HG02610 (cell line): ENCODE measurements around the gene CIRBP.

Source experiments
- ATAC-seq: cut with Tn5 transposase; IDR thresholded peaks from one replicate; pipeline ENCODE4 v1.9.1; 2021; ENCODE audit warnings: mild to moderate bottlenecking, moderate library complexity; ENCODE audit not compliant: unreplicated experiment

CIRBP gene

DNA sequence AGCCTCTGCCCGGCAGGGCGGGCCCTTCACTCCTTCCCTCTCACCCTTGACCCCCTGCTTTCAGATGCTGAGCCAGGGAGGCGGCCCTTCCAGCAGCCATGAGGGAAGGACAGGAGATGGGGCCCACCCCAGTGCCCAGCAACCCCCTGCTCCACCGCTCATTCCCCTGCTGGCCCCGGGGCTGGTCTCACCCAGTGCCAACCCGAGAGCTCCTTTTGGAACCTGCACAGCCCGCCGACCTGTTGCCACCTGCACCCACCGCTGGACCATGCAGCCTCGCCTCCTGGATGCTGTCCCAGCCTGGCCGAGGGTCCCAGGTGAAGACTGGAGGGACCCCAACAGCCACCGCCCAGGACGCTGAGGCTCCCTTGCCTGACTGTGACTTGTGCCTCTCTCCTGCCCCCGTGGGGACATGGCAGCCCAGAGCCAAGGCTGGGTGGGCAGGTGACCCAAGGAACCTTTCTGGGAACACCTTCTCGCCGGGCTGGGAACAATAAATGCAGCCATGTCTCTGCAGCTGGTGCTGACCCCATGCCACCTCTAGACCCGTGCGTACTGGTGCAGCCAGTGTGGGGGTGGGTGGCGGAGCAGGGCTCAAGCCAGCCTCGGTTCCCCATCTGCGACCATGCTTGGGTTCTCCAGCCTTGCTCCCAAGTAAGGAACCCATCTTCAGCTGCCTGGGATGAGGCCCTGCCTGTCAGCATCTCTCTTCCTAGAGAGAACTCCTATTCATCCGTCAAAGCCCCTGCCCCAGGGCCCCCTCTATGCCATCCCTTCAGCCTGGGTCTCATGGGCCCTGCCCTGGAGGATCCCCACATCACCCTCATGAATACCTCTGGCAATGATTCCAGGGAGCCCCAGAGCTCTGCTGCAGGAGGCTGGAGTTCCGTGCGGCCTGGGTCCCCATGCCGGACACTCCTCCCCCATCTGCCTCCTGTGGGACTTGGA lies 9.9 kb downstream of the CIRBP start:
- ATAC-seq, result no peak

DNA sequence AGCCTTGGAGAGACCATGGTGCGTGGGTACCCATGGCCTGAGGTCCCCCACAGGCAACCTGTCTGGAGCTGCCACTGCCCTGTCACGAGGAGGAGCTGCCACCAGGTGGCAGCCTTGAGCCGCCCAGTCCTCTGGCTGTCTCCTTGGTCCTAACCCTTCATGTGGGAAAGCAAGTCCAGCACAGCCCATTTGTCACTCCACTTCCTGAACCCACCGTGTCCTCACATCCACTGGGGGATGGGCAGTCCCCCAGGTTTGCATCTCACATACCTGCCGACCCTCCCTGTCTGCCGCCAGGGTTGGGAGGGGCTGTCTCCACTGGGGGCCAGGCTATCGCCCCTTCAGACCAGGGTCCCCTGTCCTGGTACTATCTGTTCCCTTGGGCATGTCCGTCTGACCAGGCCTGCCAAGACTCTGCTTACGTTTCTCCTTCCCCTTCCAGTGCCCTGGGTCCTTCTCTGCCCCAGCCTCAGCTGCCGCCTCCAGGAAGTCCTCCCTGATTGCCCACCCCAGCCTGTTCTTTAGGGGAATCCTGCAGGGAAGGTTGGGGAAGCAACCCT lies 10.7 kb downstream of the CIRBP start:
- ATAC-seq, result no peak

DNA sequence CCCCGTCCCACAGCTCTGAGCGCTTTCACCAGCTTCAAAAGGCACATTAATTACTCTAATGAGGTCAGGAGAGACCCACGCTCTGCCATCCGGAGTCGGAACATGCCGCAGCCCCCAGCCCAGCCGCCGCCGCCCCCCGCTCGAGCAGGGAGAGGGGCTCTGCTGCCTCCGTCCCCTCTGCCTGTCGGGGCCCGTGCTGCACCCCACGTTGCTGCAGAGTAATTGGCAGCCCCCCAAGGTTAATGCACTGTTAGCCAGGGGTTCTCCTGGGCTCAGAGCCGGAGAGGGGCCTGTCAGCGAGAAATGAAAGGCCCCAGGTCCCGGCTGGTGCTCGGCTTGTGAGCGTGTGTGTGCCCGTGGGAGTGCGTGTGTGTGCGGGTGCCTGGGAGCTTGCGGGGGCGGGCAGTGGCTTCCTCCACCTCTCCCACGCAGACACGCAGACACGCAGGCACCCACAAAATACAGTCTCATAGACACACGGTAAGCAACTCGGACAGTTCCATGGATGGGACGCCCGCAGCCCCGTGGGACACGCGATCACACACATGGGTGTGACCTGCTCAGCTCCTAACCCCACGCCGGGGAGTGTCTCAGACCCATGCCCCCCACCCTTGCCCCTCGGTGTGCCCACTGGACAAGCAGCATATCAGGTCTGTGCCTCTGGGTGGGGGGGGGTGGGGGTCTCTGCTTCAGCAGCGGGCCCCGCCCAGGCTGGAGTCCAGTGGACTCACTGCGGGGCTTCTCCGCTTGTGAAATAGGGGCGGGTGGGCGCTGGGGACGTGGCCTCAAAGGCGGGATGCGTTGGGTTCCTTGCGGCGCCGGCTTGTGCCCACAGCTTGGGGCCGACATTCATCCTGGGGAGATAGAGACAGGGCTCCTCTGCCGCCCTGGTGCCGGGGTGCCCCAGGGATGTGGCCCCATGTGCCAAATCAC lies 11.8 kb downstream of the CIRBP start:
- ATAC-seq, result no peak

DNA sequence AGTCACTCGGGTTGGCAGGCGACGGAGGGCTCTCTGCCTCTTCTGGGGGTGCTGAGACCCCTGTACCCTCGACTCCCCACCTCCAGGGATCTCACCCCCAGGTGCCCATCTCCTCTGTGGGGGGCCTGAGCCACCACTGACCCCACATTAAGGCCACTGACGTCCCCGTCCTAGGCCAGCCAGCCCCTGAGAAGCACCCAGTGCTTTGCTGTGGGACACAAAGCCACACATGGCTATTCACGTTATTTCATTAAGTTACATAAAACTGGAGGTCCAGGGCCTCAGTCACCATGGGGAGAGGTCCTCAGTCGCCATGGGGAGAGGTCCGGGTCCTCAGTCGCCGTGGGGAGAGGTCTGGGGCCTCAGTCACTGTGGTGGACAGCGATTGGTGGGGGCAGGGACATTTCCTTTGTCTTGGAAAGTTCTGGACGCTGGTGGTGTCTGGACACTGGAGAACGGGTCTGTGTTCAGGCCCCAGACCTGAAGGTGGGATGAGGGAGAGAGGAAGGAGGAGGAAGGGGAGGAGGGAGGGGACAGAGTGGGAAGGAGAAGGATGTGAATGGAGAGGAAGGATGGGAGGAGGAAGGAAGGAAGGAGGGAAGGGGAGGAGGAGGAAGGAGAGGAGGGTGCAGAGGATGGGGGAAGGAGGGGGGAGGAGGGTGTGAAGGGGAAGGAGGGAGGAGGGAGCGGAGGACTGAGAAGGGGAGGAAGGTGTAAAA lies 12.6 kb downstream of the CIRBP start:
- ATAC-seq, result no peak

DNA sequence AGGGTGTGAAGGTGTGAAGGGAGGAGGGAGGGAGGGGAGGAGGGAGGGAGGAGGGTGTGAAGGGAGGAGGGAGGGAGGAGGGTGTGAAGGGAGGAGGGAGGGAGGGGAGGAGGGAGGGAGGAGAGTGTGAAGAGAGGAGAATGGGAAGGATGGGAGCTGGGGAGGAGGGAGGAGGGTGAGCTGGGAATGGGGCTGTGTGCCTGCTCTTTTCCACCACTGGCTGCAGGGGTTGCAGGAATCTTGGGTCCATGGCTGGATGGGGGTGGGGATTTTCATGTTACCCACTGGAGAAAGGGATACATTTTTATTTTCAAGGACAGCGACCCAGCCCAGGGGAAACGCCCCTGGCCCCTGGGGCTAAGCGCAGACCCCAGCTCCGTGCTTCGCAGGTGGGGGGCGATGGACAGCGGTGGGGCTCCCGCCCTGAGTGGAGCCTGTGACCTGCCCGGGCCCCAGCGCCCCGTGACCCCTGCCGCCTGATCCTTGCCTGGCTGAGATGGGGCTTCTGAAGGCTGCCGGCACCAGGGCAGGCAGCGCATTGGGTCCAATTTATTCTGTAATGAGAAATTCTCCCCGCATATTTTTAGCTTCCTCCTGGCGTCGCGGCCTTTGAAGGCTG lies 13.6 kb downstream of the CIRBP start:
- no peak for ATAC-seq

DNA sequence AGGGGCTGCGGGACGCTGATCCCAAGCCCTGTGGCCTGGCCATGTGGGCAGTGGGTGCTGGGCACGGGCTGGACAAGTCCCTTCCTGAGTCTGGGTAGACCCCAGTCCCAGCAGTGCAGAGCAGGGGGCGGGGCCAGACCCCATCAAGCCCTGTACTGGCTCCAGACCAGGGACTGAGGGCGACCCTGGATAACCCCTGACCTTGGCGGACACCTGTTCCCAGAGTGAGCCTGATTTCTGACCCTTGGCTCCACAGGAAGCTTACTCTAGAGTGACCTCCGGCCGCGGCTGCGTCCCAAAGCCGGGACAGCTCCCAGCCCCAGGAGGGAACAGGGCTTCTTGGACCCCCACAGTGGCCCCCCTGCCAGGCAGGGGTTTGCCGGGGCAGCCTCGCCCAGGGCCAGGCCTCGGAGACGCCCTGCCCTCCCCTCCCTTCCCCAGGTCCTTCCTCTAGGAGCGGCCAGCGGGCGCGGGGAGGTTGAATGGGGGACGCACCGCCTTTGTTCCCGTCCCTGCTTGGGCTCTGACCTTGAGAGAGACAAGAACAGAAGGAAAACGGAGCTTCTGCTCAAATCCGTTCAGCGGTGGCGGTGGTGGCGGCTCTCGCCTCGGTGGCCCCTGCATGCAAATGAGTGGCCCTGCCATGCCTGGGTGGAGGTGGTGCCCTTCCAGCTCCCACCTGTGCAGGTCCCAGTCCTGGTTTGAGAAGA lies 14.2 kb downstream of the CIRBP start:
- no peak for ATAC-seq

DNA sequence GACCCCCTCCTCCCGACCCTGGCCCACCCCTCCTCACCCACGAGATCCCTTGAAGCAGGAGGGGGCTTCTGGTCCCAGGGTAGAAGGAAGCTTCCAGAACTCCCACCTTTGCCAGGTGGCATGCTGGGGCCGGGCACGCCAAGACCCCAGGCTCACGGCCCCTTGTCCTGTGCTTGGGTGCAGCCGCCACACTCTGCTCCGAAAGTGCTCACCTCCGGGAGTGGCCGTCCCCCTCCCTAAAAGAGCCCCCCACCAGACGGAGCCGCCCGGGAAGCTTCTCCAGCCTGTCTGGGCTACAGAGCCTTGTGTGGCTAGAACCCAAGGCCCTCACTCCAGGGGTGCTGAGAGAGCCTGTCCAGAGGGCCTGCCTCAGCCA lies 14.8 kb downstream of the CIRBP start:
- no peak for ATAC-seq

DNA sequence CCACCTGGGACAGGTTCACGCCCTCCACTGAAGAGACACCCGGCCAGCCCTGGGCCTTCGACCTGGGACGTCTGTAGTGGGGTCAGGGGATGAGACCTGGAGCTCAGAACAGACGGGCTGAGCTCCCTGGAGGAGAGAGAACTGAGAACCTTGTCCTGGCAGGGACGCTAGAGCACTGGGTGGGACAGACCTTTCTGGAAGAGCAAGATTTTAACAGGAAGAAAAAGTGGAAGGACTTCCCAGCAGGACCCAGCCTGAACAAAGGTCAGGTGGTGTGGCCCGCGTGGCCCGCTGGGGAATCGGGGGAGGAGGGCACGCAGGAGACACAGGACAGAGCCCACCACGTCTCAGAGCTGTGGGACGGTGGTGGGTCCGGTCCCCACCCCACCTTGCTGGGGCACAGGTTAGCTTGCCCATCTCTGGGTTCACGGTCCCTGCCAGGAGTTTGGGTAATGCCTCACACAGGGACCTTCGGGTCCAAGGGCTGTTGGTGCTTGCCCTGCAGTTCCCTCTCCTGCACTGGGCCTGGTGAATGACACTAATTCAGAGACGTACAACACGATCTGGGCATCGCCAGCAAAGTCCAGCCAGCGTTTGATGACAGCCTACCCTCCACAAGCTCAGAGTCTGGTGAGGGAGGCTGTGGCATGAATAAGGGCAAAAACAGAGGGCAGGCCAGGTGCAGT lies 15.3 kb downstream of the CIRBP start:
- ATAC-seq, result no peak

DNA sequence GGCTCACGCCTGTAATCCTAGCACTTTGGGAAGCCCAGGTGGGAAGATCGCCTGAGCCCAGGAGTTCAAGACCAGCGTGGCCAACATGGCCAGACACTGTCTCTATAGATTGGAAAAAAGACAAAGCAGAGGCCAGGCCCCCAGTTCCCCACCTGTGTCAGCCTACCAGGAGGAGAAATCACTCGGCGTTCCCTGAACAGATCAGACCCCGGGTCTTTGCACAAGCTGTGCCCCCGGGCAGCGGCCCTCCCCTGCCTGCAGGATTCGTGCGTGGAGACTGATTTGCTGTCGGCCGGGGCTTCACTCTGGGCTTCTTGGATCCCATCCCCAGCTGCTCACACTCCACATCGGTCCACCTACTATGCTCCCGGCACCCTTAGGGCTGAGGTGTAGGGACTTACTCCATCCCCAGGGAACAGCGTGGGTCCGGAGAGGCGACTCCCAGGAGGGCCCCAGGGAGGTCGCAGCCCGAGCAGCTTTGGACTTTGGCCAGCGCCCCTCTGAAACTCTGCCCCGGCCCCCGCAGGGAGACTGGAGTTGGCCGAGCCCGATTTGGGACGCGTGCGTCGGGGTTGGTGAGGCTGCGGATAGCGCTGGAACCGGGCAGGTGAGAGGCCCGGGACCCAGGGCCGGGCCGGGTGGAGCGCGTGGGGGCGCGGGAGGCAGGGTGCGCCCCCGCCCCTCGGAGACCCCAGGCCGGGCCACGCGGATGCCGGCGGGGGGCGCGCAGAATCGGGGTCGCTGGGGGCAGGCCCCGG lies 16.0 kb downstream of the CIRBP start:
- no peak for ATAC-seq

DNA sequence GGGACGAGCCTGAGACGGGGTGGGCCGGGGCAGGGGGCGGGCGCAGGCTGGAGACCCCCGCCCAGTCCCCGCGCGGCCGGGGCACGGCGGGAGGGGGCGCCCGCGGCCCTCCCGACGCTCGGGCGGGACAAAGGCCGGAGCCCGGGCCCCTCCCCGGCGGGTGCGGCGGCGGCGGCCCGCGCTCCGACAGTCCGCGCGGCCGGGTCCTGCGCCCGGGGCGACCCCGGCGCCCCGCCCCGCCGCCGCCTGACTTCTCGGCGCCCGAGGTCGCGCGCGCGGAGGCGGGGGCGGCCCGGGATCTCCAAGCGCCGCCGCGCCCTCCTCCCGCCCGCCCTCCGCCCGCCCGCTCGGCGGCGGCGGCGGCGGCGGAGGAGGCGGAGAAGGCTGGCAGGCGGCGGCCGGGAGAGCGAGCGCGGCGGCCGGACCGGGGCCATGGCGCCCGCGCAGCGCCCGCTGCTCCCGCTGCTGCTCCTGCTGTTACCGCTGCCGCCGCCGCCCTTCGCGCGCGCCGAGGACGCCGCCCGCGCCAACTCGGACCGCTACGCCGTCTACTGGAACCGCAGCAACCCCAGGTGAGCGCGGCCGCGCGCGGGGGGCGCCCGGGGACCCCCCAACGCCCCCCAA lies 16.7 kb downstream of the CIRBP start, which contains the start of gene EFNA2:
Gene EFNA2, plus strand, starts transcription at position 137 of the 624 bp plus-strand sequence. Its CDS starts 296 bp downstream, at position 433.
- ATAC-seq, result no peak

DNA sequence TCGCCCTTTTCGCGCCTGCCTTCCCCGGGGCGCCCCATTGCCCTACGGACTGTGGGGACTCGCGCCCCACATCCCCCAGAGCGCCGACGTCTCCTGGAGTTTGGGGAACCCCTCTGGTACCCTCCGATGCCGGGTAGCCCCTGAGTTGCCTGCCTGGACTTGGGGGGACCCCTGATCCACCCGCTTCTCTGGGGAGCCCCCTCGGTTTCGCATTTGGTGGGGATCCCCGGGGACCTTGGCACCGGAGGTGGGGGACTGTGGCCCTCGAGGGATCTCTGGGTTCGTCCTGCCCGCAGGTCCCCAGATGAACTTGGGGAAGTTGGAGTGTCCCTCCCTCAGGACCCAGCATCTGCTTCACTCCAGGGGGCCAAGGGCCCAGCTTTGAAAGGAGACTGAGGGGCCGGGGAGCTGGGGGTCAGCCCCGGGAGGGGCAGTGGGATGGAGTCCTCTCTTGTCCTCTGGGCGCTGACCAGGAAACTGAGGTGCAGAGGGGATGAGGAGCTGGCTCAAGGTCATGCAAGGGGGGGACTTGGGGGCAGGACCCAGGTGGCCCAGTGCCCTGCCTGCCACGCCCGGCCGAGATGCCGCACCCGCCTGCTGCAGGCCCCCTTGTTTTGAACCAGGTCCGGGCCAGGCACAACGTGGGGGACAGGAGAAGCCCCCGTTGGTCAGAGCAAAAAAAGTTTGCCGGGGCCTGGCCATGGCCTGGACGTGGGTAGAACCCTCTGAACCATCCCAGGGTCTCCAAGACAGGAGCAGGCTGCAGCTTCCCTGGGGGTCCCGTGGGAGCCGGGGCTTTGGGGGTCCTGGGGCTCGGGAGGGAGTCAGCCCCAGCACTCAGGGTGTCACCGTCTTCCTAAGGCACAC lies 17.6 kb downstream of the CIRBP start:
- no peak for ATAC-seq

DNA sequence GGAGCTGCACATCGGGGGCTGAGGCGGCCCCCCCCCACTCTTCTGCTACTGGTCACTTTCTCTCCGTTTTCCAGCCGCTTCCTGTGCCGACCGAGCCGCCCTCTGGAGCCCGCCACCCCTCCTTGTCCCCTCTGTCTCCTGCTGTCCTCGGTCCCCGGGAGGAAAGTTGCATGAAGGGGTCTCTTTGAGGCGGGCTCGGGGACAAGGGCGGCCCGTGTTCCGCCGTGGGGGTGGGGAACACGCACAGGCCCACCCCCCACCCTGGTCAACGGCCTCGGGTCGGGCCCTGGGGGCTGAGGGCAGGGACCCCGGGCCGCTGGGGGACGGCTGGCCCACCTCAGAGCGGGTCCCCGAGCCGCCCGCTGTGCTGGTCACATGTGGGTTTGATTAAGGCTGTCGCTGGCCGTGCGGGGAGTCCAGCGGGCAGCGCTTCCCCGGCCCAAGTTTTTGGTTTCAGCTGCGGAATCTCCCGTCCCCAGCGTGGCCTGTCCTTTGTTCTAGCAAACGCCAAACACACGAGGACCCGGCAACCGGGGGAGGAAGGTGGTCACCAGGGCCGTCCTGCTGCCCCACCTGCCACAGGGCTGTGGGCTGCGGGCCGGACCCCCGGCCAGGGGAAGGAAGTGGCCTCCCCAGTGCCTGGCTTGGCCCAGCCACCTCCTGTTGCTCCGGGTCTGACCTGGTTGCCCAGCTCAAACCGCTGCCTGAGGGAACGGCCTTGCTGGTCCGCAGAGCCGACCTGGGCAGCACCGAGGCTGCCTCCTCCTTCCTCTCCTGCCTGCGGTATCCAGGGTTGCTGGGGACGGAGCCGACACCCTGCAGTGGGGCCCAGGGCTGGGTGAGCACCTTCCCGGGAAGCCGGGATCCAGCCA lies 18.5 kb downstream of the CIRBP start:
- ATAC-seq, result no peak

DNA sequence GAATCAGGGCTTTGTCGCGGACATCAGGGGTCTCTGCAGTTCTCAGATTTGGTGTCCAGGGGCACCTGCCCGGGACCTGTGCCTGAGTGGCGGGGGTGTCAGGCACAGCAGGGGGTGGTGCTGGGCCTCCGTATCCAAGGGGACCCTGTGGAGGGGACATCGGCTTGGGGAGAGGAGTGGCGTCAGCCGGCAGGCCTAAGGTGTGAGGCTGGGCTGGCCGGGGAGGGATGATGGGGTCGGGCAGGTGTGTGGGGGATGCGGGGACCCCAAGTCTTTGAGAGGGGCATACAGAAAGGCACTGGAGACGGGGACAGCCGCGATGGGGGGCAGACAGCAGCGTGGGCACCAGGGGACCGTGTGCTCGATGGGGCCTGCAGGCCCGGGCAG lies 19.1 kb downstream of the CIRBP start:
- no peak for ATAC-seq

DNA sequence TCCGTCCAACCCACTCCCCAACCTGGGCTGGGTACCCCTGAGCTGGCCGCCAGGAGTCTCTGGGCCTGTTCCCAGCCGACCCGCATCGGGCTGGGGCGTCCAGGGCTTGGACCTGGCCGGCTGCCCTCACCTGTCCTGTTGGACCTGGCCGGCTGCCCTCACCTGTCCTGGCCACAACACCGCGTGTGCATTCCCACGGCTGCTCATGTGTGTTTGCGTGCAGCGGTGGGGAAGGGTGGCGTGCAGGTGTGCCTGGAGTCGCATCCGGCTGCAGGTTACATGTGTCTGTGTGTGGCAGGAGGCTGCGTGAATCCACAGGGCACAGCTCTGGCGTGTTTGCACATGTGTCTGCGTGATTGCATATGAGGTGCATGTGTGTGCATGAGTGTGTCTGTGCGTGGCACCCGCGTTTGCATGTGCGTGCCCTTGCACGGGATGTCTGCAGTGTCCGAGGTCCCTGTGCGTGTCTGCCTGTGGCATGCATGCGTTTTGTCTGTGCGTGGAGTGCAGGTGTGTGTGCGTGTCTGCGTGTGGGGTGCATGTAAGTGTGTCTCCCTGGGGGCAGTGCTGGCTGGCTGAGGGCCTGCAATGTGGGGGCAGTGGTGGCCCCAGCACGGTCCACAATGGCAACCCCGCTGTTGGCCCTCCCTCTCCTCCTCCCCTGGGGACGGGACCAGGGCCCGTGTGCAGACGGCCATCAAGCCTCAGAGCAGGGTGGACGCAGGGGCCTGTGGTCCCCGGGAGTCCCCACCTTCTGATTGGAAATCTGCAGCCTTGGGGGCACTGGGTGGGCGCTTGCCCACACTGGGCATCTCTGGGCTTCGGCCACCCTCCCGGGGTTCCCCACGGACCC lies 19.9 kb downstream of the CIRBP start:
- no peak for ATAC-seq

DNA sequence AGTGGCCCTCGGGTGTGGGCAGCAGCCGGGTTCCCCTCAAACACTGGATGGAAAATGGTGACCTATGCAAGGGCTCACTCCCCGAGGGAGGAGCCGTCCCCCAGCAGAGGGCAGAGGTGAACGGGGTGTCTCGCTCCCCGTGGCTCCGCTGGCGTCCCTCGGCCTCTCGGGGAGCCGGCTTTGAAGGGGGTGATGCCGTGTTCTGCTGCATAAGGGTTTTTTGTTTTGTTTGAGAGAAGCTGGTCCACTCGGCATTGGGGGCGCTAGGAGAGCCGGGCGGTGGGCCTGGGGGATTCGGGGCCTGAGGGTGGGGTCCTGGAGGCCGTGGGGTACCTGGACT lies 20.5 kb downstream of the CIRBP start:
- no peak for ATAC-seq
